Measurements from ENCODE around the gene GALNT7.

DNA sequence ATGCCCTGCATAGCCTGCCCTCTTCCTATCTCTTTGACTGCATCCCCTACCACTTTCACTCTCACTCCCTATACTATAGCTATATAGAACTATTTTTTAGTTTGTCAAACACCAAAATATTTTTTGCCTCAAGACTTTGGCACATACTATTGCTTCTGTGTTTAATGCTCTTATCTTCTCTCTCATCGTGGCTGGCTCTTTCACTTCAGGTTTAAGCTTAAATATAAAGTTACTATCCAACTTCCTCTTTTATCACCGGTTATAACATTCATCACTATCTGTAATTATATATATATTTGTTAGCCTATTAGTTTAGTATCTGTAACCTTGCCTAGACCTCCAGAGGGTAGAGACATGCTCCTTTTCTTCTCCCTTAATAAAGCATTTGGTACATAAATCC, 177.0 kb downstream of the GALNT7 start:
- TF ChIP-seq, protein P1, sequence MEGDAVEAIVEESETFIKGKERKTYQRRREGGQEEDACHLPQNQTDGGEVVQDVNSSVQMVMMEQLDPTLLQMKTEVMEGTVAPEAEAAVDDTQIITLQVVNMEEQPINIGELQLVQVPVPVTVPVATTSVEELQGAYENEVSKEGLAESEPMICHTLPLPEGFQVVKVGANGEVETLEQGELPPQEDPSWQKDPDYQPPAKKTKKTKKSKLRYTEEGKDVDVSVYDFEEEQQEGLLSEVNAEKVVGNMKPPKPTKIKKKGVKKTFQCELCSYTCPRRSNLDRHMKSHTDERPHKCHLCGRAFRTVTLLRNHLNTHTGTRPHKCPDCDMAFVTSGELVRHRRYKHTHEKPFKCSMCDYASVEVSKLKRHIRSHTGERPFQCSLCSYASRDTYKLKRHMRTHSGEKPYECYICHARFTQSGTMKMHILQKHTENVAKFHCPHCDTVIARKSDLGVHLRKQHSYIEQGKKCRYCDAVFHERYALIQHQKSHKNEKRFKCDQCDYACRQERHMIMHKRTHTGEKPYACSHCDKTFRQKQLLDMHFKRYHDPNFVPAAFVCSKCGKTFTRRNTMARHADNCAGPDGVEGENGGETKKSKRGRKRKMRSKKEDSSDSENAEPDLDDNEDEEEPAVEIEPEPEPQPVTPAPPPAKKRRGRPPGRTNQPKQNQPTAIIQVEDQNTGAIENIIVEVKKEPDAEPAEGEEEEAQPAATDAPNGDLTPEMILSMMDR (IDR thresholded peaks at IDR 0.05): no peak
- TF ChIP-seq POLR2A (IDR thresholded peaks at IDR 0.05): no peak
- no peak for TF ChIP-seq EP300 (IDR thresholded peaks at IDR 0.05)

Measured in tibial nerve (tissue), 4 donors.